Retinal pigment epithelial cell (primary cell): Measurements from ENCODE around the gene AMZ1.

Source experiments
- DNase-seq: peaks from one replicate; pipeline ENCODE4 v3.0.0-alpha.2; 2010; ENCODE audit warnings: low read depth
- H3K4me3 ChIP-seq: 2 replicates; pipeline ENCODE4 v1.5.1; 2011; ENCODE audit warnings: mild to moderate bottlenecking, low read length, control low read depth, moderate library complexity
- TF ChIP-seq, protein P1 (sequence below): conservative IDR thresholded peaks from 2 replicates; pipeline ENCODE4 v1.5.1; 2011; ENCODE audit warnings: low read depth, low read length, control low read depth, inconsistent platforms

AMZ1 gene

DNA sequence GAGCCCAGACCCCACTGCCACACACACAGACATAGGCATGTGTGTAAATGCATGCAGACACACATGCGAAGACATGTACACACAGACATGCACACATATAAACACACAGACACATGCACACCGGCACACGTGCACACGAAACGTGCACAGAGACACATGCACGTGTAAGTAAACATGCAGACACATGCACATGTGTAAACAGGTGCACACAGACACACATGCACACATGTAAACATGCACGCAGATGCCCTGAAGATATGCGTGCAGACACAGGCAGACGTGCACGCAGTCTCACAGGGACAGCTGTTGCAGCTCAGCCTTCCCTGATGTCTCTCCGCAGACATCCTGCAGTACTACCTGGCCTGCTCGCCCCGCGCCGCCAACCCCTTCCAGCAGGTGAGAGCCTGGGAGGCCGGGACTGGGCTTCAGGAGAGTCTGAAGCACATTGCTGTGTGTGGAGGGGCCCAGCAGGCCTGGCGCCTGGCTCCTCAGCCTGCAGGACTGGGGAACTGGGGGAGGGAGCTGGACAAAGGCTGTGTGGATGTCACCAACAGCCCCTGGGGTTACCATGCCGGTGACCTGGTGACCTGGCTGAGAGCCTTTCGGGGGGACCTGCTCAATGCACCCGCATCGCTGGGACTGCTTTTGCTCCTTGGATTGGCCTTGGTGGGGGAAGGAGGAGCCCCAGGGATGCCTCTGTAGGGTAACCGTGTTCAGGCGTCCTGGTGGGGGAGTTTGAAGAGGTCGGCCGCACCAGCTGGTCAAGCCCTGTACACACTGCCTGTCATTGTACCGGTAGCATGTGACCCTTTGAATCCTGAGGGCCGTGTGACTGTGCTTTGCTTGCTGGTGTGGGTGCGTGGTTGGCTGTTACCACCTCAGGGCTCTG is 35.9 kb upstream of the AMZ1 start:
- DNase-seq = no peak
- H3K4me3 ChIP-seq = no peak overlapping the region
- TF ChIP-seq, protein P1, sequence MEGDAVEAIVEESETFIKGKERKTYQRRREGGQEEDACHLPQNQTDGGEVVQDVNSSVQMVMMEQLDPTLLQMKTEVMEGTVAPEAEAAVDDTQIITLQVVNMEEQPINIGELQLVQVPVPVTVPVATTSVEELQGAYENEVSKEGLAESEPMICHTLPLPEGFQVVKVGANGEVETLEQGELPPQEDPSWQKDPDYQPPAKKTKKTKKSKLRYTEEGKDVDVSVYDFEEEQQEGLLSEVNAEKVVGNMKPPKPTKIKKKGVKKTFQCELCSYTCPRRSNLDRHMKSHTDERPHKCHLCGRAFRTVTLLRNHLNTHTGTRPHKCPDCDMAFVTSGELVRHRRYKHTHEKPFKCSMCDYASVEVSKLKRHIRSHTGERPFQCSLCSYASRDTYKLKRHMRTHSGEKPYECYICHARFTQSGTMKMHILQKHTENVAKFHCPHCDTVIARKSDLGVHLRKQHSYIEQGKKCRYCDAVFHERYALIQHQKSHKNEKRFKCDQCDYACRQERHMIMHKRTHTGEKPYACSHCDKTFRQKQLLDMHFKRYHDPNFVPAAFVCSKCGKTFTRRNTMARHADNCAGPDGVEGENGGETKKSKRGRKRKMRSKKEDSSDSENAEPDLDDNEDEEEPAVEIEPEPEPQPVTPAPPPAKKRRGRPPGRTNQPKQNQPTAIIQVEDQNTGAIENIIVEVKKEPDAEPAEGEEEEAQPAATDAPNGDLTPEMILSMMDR = no peak

DNA sequence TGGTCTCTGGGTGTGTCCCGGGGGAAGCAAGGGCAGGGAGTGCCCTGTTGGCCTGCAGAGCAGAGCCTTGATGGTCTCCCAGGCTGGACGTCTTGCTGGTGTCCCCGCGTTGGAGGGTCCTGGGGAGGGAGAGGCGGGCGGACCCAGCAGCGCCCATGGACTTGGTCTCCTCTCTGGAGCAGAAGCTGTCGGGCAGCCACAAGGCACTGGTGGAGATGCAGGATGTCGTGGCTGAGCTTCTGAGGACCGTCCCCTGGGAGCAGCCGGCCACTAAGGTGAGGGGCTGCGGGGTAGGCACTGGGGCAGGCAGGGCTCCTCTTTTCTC is 35.3 kb upstream of the AMZ1 start:
- TF ChIP-seq, protein P1 = no peak
- DNase-seq = no peak

DNA sequence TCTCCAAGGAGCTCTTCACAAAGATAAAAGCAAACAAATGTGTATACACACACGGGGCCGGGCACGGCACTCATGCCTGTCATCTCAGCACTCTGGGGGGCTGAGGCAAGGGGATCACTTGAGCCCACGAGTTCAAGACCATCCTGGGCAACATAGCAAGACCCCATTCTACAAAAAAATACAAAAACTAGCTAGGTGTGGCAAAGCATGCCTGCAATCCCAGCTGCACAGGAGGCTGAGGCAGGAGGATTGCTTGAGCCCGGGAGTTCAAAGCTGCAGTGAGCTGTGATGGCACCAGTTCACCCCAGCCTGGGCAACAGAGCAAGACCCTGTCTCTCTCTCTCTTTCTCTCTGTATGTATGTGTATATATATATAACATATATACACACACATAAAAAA is 33.9 kb upstream of the AMZ1 start:
- TF ChIP-seq, protein P1 = no peak
- no peak for DNase-seq
- H3K4me3 ChIP-seq = no peak overlapping the region

More for the DNA sequence above, 35.3 kb upstream of the AMZ1 start:
- H3K4me3 ChIP-seq = no peak overlapping the region

DNA sequence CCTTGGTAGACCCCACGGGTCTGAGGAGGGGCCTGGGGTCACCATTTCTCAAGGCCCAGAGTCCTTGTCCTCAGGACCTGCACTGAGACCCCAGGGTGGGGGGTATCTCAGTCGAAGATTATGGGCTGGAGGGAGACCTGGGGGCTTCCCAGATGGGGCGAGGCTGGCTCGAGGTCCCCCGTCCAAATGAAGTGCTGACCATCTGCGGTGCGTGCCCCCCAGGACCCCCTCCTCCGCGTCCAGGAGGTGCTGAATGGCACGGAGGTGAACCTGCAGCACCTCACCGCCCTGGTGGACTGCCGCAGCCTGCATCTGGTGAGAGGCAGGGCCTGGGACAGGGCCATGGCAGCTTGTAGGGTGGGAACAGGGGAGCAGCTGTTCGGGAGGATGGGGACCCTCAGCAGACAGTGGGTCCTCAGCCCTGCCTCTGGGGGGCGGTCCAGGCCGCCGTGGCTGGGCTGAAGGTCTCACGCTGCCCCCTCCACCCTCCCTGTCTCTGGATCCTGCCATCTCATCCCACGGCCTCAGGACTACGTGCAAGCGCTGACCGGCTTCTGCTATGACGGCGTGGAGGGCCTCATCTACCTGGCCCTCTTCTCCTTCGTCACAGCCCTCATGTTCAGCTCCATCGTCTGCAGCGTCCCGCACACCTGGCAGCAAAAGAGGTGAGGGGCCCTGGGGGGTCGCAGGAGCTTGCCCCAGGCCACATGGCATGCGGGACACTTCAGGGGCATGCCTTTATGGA is 32.0 kb upstream of the AMZ1 start:
- TF ChIP-seq, protein P1 = no peak
- no peak overlapping the region for H3K4me3 ChIP-seq
- DNase-seq = no peak

DNA sequence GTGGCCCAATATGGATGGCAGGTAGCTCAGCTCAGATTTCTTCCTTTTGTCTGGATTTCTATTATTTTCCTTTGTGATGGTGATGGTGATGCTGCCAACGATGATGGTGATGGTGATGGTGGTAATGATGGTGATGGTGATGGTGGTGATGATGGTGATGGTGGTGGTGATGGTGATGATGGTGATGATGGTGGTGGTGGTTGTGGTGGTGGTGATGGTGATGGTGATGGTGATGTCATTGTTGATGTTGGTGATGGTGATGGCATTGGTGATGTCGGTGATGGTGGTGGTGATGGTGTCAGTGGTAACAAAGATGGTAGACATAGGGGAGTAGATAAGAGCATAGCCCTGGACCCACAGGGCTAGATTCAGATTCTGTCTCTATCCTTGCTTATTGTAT is 30.8 kb upstream of the AMZ1 start:
- H3K4me3 ChIP-seq = no peak overlapping the region
- no peak for DNase-seq
- TF ChIP-seq, protein P1 = no peak

DNA sequence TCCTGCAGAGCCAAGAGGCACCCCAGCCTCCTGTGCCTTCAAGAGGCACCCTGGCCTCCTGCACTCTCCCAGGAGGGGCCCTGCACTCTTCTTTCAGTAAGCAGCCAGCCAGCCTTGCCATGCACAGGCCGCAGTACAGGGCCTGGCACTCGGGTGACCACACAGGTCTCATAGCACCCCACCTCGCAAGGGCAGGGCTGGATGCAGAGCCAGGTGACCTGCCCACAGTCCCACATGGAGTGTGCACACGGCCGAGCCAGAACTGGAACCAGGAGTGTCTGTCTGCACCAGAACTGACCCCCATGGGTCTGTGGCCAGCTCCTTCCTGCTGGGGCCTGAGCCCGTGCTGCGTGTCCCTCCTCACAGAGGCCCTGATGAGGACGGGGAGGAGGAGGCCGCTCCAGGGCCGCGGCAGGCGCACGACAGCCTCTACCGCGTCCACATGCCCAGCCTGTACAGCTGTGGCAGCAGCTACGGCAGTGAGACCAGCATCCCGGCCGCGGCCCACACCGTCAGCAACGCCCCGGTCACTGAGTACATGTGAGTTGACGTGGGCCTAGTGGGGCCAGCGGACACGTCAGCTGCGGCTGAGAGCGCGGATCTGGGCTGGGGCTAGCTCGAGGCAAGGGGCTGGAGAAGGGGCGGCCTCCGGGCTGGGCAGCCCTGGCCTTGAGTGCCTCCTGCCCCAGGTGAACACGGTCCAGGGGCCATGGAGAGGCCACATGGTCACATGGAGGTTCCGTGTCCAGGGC is 29.9 kb upstream of the AMZ1 start:
- no peak for DNase-seq
- TF ChIP-seq, protein P1 = no peak
- H3K4me3 ChIP-seq = no peak overlapping the region
